G401.6 (cell line): Measurements from ENCODE around the gene LRIG2.
"Not testable (repeated sequence)": the region's sequence is repeated elsewhere in the genome, so short reads cannot be mapped to it uniquely, and the experiment has no call there.

ENCODE experiments used
- FAIRE-seq: peaks from 2 replicates; lab custom pipeline; 2012; peaks lifted over from hg19 to GRCh38; lab: Jason Lieb, UNC

Gene LRIG2, protein sequence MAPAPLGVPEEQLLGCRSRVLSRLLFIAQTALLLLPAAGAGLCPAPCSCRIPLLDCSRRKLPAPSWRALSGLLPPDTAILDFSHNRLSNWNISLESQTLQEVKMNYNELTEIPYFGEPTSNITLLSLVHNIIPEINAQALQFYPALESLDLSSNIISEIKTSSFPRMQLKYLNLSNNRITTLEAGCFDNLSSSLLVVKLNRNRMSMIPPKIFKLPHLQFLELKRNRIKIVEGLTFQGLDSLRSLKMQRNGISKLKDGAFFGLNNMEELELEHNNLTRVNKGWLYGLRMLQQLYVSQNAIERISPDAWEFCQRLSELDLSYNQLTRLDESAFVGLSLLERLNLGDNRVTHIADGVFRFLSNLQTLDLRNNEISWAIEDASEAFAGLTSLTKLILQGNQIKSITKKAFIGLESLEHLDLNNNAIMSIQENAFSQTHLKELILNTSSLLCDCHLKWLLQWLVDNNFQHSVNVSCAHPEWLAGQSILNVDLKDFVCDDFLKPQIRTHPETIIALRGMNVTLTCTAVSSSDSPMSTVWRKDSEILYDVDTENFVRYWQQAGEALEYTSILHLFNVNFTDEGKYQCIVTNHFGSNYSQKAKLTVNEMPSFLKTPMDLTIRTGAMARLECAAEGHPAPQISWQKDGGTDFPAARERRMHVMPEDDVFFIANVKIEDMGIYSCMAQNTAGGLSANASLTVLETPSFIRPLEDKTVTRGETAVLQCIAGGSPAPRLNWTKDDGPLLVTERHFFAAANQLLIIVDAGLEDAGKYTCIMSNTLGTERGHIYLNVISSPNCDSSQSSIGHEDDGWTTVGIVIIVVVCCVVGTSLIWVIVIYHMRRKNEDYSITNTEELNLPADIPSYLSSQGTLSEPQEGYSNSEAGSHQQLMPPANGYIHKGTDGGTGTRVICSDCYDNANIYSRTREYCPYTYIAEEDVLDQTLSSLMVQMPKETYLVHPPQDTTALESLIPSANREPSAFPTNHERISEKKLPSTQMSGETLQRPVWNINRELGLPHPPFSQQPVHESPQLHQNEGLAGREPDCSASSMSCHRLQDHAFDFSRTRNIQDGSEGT

DNA sequence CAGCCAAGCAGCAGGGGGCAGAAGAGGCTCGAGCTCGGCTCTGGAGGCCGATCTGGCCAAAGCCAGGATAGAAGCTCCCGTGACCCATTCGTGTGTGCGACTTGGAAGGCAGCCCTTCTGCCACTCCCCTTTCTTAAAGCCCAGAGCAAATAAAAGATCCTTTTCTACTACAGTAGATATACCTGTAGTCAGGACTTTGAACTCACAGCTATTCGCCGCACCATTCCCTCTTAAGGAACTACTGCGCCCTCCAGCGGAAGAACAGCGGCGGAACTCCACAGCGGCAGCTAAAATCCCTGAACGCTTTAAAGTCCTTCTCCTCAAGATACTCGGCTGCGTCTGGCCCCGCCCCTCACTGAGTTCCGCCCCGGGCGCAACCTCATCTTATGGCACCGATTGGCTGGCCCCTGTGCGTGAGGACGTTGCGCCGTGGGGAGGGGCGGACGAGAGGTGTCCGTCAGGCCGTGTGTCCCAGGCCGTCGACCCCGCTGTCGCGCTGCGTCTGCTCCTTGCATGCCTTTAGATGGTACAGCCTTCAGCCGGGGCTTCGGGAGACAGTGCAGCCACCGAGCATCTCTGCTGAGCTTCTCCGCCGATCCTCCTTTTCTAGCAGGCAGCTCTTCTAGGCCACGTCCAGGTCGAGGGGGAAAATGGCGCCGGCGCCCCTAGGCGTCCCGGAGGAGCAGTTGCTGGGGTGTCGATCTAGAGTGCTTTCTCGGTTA is at the start of gene LRIG2:
TSS of gene LRIG2 (plus strand) at position 442 of the 722 bp plus-strand sequence. CDS start at position 651, 209 bp downstream.
- FAIRE-seq = peak; percentile 98

DNA sequence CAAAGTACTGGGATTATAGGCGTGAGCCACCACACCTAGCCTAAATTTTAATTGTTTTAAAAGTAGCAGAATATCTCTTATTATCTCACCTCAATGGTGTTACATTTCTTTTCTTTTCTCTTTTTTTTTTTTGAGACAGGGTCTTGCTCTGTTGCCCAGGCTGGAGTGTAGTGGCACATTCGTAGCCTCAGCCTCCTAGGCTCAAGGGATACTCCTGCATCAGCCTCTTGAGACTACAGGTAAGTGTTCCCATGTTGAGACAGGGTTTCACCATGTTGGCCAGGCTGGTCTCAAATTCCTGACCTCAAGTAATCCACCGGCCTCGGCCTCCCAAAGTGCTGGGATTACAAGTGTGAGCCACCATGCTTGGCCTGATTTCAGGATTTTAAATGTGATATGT is 49.7 kb upstream of the LRIG2 start:
- FAIRE-seq = not testable (repeated sequence)

DNA sequence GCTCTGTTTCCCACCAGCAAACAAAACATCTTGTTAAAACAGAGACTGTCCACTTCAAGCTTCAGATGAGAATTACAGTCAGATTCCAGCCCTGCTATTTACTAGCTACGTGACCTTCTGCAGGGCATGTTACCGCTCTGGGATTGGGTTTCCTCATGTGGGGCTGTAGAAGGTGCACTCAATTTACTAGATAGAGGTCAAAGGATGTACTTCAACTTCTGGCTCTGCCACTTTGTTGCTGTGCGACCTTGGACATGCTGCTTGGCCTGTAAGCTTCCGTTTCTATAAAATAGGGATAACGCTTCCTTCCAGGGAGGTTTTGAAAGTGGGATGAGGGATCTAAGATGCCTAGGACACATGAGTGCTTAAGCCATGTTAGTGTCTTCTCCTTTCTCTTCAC is 46.0 kb upstream of the LRIG2 start:
- FAIRE-seq = no peak

DNA sequence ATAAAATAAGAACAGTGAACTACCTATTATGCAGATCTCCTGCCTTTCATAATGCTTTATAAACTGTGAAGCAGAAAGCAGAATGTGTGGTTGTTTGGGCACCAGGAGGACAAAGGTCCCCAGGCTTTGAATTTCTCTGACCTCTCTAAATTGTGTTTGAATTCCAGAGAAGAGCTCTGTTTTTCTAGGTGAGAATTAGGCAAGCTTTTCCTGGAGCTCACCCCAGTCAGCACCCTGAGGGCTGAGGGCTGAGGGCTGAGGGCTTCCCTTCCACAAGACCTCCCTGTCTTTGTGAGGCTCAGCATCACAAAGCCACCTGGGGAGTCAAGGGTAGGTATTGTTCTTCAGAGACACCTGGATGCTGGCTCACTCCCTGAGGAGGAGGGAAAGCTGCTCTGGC is 45.5 kb upstream of the LRIG2 start:
- FAIRE-seq = no peak

DNA sequence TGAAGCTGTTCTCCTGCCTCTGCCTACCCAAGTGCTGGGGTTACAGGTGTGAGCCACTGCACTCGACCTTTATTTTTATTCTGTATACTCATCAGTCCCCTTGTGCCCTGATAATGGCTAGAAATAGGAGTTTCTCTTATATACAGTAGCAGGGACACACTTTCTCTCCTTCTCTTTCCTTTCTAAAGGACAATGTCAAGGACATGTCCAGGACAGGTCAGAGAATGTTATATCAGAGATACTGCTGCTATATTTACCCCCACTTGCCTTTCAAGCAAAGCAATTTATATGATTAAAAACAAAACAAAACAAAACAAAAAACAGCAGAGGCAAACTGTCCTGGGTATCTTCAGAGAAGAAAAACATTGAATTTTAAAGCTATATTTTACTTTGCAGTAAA is 43.2 kb upstream of the LRIG2 start:
- no peak for FAIRE-seq

DNA sequence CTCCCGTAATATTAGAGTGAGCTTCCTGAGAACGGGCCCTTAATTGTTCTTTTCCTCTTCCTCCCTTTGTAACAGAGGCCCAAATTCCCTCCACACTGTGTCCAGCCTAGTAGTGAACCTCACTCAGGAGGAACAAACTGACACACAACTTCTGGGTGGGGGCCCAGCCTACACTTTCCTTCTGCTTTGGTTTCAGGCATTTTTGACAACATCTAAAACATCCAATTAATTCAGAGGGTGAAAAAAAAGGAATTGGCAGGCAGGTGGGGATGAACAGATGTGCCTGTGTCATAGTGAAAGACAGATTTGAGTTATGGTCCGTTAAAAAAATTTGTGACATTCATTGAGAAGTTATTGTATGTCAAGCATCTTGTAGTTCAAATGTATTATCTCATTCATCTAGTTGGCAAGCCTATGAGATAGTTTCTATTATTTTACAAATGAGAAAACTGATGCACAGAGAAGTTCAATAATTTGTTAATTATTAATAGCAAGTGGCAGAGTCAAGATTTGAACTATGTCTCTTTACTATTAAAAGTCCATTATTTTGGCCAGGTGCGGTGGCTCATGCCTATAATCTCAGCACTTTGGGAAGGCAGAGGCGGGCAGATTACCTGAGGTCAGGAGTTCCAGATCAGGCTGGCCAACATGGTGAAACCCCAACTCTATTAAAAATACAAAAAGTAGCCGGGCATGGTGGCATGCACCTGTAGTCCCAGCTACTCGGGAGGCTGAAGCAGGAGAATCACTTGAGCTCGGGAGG is 41.6 kb upstream of the LRIG2 start:
- no peak for FAIRE-seq

DNA sequence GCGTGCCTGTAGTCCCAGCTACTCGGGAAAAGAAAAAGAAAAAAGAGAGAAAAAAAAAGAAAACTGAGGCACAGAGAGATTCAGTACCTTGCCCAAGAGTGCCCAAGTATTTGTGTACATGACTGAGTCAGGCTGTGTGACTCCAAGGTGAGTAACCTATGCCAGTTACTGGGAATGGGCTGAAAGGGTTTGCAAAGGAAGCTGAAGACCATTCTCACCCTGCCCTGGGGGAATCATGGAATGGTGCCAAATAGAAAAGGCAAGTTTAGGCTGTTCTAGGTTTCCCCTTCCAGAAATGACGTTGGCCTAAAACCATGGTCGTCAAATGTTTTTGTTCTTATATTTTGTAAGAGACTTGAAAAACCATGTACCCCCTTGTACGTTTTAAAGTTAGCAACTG is 37.9 kb upstream of the LRIG2 start:
- FAIRE-seq = no peak

DNA sequence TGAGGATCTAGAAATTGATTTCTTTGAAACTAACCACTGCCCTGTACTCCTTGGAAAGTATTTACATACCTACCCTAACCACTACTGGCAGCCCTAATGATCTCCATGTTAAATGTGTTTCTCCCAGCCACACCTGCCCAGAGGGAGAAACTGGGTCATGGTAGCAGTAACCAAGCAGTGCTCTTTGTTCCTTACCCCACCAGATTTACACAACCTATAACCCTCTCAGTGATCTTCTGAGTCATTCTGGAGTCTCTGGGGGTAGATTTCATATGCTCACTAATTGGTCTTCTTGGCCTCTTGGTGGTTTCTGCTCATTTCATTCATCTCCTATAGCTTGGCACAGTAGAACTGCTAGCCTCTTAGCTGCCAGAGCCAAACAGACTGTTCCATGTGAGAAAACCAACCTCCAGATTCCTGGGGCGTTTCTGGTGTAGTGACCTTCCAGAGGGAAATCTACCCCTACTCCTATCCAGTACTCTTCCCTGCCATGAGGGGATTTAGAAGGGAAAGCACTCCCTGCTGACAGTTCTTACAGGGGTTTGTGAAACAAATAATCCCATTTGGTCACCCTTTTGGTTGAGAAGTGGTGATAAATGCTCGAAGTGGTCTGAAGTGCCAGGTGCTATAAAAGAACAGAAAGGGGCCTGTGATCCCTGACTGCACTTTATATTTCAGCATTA is 36.2 kb upstream of the LRIG2 start:
- no peak for FAIRE-seq

DNA sequence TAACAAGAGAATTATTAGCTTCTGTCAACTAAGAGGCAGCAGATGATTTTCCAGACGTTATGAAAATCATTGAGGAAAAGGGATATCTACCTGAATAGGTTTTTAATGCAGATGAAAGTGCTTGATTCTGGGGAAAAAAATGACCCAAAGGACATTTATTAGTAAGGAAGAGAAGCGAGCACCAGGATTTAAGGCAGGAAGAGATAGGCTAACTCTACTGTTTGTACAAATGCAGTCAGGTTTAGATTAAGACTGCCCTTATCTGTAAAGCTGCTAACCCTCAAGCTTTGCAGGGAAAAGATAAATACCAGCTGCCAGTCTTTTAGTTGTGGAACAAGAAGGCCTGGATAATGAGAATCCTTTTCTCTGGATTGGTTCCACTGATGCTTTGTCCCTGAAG is 33.0 kb upstream of the LRIG2 start:
- no peak for FAIRE-seq

DNA sequence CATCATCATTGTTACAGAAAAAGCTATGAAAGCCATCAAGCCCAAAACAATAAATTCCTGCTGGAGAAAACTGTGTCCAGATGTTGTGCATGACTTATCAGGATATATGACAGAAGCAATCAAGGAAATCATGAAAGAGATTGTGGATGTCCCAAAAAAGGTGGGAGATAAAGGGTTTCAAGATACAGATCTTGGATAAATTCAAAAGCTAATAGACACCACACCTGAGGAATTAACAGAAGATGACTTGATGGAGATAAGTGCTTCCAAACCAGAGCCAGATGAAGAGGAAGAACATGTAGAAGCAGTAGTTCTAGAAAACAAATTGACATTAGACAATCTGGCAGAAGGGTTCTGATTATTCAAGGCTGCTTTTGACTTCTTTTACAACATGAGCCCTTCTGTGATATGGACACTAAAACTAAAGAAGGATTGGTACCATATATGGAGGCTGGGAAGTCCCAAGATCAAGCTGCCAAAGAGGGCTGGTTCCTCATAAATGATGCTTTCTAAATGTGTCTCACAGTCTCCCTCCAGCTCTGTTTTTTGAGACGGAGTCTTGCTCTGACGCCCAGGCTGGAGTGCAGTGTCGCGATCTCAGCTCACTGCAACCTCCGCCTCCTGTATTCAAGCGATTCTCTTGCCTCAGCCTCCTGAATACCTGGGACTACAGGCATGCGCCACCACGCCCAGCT is 32.1 kb upstream of the LRIG2 start:
- no peak for FAIRE-seq

DNA sequence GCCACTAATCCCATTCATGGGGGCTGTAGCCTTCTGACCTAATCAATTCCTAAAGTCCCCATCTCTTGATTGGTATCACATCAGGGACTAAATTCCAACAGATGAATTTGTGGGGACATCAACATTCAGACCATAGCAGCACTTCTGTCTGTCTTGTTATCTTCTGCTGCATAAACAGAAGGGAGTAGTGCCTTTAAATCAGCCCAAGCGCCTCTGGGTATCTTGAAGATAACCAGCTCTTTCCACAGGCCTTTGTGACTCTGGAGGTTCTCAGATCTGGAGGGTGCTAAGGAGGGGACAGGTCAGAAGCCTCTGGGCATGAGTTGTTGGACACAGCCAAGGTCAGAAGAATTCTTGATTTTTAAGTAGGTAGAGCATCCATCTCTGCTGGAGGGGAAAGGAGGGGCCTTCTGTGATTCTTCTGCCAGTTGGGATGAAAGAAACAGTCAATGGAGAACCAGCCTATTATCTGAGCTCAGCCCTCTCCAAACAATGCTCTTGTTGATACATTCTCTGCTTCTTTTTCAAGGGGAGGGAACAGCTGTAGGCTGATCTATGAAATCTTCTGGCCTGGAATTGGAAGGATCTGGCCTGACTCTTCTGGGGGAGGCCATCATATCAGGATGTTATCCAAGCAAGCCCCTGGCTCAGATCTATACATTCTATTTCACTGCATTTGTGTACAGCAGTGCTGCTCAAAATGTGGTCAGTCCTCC is 31.3 kb upstream of the LRIG2 start:
- FAIRE-seq = no peak

DNA sequence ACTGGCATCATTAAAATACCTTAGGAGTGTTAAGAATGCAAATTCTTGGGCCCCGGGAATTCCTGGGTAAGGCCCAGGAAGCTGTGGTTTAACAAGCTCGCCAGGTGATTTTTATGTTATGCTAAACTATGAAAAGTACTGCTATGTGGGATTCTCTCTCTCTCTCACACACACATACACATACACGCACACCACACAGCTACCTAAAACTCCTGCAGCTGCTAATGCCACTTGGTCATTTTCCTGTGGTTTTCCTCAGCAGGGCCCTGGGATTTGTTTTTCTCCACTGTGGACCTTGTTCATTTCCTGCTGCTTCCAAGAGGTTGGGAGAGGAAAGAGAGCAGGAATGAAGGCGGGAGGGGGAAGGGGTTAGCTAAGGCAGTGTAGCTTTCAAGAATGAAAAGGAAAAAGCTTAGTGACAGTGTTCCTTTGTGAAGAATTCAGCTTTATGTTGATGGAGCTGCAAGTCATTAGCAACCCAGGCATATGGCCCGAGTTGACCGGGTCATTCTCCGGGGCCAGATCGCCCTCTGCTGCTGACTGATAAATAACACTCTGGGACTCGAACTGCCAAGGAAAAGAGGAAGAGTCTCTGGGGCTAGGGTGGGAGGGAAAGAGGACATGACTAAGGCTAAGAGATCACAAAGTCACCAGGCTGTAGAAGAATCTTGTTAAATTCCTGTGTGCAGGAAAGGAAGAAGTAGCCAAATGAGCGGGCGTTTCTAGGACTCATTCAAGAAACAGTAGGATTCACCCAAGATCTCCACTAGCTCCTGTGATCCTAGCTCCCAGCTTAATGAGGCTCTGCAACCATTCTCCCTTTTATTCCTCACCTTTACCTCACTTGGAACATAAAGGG is 30.5 kb upstream of the LRIG2 start:
- peak; percentile 39 for FAIRE-seq

DNA sequence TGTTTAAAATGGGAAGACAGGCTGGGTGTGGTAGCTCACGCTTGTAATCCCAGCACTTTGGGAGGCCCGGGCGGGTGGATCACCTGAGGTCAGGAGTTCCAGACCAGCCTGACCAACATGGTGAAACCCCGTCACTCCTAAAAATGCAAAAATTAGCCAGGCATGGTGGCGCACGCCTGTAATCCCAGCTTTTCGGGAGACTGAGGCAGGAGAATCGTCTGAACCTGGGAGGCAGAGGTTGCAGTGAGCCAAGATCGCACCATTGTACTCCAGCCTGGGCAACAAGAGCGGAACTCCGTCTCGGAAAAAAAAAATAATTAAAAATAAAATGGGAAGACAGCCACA is 29.9 kb upstream of the LRIG2 start:
- FAIRE-seq = not testable (repeated sequence)

DNA sequence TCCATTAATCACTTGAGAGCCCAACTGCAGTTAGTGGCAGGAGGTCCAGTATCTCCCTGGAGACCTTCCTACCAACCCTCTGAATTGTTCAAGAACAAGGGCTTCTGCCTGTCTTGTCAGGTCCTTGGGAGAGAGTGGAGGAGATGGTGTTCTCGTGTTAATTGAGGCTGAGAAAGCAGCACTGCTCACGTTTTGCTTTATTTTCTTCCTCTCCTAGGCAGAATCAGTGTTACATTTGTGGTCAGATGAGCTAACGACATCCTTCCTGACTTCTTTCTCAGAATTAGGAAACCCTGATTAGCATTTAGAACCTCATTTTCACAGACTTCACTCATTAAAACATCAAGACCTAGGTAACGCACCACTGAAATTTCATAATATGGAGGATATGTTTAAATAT is 26.4 kb upstream of the LRIG2 start:
- no peak for FAIRE-seq

DNA sequence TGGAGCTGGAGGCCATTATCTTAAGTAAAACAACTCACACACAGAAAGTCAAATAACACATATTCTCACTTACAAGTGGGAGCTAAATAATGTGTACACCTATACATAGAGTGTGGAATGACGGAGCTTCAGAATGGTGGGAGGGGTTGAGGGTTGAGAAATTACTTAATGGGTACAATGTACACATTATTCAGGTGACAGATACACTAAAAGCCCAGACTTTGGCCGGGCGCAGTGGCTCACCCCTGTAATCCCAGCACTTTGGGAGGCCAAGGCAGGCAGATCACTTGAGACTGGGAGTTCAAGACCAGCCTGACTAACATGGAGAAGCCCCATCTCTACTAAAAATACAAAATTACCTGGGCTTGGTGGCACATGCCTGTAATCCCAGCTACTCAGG is 24.9 kb upstream of the LRIG2 start:
- FAIRE-seq = no peak

DNA sequence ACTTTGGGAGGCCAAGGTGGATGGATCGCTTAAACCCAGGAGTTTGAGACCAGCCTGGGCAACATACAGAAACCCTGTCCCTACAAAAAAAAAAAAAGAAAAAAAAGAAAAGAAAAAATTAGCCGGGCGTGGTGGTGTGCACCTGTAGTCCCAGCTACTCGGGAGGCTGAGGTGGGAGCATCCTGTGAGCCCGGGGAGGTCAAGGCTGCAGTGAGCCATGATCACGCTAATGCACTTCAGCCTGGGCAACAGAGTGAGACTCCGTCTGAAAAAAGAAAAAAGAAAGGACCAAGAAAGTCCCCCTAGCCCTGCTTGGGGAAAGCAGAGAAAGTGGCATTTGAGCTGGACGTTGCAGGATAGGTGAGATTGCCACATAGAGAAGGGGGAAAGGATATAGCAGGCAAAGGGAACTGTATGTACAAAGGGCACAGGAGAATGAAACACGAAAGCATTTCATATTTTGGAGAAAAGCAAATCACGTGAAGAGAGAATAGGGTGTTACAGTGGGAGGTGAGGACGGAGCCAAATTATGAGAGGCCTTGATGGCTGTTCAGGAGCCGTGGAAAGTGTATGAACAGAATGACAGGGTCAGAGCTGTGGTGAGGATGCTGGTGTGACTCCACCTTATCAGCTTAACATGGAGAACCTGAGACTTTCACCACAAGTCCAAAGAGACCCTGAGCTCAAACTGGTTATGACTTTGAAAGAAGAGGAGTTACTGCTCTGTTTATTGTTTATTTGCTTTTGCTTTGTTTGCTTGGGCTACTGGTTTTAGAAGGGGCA is 19.5 kb upstream of the LRIG2 start:
- FAIRE-seq = no peak

DNA sequence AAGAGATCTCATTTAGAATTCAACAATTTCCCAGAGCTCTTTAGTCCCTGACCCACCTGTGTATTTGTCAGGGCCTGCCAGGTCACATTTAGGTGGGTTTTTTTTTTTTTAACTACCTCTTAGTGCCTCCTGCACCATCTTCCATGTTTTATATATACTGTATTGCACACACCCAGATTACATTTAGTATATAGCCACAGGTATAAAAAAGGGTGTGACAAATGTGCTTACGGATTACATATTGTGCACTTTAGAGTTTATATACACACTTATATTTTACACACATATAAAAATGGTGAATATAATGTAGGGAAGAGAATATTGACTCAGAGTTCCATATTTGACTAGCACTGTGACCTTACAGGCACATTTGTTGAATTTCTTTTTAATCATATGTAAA is 17.4 kb upstream of the LRIG2 start:
- no peak for FAIRE-seq

DNA sequence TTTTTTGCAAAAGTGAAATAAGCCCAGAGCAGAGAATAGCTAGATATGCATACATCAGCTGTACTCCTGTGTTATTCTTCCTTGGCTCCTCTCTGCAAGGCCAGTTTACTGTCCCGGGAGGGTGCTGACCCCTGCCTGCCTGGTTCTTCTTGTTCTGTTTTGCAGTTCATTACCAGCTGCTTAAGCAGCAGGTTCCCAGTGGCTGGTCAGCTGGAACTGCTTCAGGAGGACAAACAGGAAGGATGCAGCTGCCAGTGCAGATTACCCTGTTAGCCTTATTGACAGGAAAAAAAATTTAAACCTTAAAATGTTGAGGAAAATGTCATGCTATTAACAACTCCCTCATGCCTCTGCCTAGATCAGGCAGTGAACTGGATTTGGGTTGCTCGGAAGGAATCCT is 16.0 kb upstream of the LRIG2 start:
- no peak for FAIRE-seq
